Subcutaneous abdominal adipose tissue (tissue), 5 donors: ENCODE data around the gene KRT73.

Experiments
- H3K27ac ChIP-seq: one replicate; pipeline ENCODE4 v1.7.0; 2013; ENCODE audit warnings: low read depth, mild to moderate bottlenecking, inconsistent platforms, low read length, moderate library complexity
- H3K27me3 ChIP-seq, 5 donors: one replicate each; pipeline ENCODE4 v1.7.0; 2013; ENCODE audit warnings: low read length in 5 of 5, inconsistent platforms in 1 of 5; ENCODE audit not compliant: control insufficient read depth in 5 of 5, insufficient read depth in 4 of 5
- H3K36me3 ChIP-seq, 5 donors: one replicate each; pipeline ENCODE4 v1.7.0; 2013; ENCODE audit warnings: low read length in 5 of 5; ENCODE audit not compliant: control insufficient read depth in 5 of 5, insufficient read depth in 5 of 5
- H3K4me1 ChIP-seq, 5 donors: one replicate each; pipeline ENCODE4 v1.7.0; 2013; ENCODE audit warnings: low read length in 5 of 5, mild to moderate bottlenecking in 3 of 5, moderate library complexity in 1 of 5; ENCODE audit not compliant: control insufficient read depth in 5 of 5, insufficient read depth in 5 of 5
- H3K4me3 ChIP-seq, 5 donors: one replicate each; pipeline ENCODE4 v1.7.0; 2013; ENCODE audit warnings: low read length in 5 of 5, low read depth in 1 of 5
- H3K9ac ChIP-seq, 5 donors: one replicate each; pipeline ENCODE4 v1.7.0; 2013; ENCODE audit warnings: low read length in 5 of 5, mild to moderate bottlenecking in 4 of 5, moderate library complexity in 3 of 5
- H3K9me3 ChIP-seq, 5 donors: one replicate each; pipeline ENCODE4 v1.7.0; 2013; ENCODE audit warnings: low read length in 5 of 5; ENCODE audit not compliant: control insufficient read depth in 5 of 5
- donor health status: healthy.
- donor health status: healthy.
- donor health status: healthy.
- donor health status: healthy.
- donor health status: healthy.

Gene KRT73

DNA sequence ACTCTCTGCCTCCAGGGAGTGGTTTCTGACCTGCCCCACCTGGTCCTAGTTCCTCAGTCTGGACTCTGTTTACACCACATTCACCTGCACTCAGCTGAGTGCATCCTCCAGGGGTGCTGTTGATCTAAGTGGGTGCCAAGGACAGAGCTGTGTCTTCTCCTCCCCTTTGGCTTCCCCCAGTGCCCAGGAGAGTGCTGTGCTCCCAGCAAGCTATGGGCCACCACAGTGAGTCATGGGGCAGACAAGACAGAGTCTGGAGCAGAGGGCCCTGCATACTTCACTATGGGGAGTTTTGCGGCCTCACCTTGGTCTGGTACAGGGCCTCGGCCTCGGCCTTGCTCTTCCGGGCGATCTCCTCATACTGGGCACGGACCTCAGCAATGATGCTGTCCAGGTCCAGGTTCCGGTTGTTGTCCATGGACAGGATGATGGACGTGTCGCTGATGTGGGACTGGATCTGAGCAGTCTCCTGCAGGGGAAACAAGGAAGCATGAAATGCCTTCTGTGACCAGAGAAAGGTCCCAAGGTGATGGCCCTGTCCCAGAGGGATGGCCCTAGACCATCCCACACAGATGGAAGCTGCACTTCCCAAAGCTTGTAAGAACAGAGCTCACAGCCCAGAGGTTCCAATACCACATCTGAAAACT, 4.9 kb downstream of the KRT73 start:
- H3K36me3 ChIP-seq: no peaks in the 10 kb centered on the region
- H3K9me3 ChIP-seq: no peaks in the 10 kb centered on the region
- H3K27me3 ChIP-seq: peaks cover 8 to 31% (median 20%) of the 10 kb centered on the region in 5 donors
- H3K27ac ChIP-seq: no peak overlapping the region
- peaks cover 0 to 4% (median 0%) of the 10 kb centered on the region in 5 donors for H3K4me1 ChIP-seq
- no peak overlapping the region for H3K9ac ChIP-seq
- no peak overlapping the region for H3K4me3 ChIP-seq

DNA sequence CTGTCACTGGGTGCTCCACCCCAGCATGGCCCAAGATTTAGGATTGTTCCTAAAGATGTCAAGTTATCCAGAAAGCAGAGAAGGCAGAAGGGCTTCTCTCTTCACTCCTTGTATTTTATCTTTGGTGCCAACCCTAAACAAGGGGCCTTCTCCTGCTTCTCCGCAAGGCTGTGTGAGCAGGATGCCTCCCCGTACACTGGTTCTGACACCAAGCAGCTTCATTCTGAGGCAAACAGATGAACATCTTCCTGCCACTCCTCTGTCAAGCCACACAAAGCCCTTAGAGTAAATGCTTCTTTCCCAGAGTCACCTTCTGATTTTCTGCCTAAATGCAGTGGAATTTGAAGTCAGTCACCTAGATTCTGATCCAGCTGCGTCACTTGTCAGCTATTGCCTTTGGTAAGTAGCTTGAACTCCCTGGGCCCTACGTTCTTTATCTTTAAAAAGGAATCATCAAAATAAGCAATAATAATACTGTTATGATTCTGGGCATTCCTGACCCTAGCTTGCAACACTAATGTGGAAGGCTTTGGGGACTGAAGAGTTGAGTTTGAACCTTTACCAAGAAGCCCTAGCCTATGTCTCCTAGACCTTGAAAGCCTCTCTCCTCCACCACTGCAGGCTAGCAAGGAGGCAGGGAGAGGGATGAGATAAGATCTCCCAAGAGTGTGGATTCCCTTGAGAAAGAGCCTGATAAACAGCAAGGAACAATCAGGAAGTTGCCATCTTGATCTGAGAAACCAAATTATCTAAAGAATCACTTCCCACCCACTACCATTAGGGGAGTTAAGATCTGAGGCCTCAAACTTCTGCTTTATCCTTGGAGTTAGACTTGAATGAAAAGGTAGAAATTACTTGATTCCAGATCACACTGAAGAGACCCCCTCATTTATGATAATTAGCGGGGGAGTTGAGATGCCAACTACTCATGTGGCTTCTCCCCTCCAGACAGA, 5.7 kb downstream of the KRT73 start:
- Histone ChIP-seq H3K9me3 (no peaks in the 10 kb centered on the region), H3K27ac (no peak overlapping the region), H3K36me3 (no peaks in the 10 kb centered on the region), H3K4me1 (peaks cover 0 to 4% (median 0%) of the 10 kb centered on the region in 5 donors), H3K9ac (no peak overlapping the region), H3K4me3 (no peak overlapping the region), H3K27me3 (peaks cover 8 to 36% (median 20%) of the 10 kb centered on the region in 5 donors)

DNA sequence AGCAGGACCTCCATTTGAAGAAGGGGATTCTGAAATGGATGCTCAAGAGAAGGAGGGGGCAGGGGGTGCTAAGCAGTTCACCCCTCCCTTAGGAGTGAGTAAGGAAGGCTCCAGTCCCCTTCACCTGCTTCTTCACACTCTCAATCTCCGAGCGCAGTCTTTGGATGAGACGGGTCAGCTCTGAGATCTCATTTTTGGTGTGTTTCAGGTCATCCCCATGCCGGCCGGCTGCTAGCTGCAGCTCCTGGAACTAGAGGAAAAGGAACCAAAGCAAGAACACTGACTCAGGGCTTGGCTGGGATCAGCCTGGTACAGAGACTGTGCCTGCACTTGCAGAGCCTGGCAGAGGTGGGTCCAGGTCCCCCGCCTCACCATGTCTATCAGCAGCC, 7.3 kb downstream of the KRT73 start:
- peaks cover 8 to 30% (median 20%) of the 10 kb centered on the region in 5 donors for H3K27me3 ChIP-seq
- H3K9me3 ChIP-seq: no peaks in the 10 kb centered on the region
- no peak overlapping the region for H3K27ac ChIP-seq
- no peaks in the 10 kb centered on the region for H3K36me3 ChIP-seq
- H3K9ac ChIP-seq: no peak overlapping the region
- peaks cover 0 to 4% (median 0%) of the 10 kb centered on the region in 5 donors for H3K4me1 ChIP-seq
- H3K4me3 ChIP-seq: no peak overlapping the region

DNA sequence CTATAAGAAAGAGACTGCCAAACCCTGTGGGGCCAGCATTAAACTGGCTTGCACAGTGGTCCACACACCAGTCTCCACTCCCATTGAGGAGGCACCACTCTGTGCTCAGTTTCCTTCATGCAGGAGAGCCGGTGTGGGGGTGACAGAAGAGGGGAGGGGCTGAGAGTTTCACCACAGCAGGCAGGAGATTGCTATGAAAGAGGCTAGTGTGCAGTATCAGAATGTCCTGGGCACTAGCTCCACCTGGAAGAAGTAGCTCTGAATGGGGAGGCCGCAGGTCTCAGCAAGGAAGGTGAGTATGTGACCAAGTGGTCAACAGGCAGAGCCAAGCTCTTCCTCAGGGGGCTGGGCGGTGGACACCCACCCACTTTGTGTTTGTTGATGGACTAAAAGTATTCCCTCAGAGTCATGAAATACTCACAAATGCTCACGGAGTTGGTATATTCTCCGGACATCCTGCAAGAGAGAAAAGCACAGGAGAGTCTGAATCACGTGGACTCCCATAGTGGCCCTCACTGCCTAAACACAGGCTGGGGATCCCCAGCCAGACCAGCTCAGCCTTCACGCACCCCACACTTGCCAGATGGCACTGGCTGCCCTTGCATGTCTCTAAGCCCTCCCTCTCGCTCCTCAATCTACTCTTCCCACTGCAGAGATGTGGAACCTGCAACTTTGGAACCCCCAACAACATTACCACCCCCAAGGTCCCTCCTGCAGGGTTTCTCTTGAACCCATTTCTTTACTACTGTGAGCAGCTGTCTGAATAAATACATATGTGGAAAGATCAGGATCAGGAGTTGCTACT, 9.3 kb downstream of the KRT73 start:
- Histone ChIP-seq H3K9me3 (no peaks in the 10 kb centered on the region), H3K36me3 (no peaks in the 10 kb centered on the region), H3K27me3 (peaks cover 4 to 30% (median 16%) of the 10 kb centered on the region in 5 donors), H3K27ac (no peak overlapping the region), H3K4me1 (peaks cover 0 to 3% (median 0%) of the 10 kb centered on the region in 5 donors), H3K9ac (no peak overlapping the region), H3K4me3 (no peak overlapping the region)

DNA sequence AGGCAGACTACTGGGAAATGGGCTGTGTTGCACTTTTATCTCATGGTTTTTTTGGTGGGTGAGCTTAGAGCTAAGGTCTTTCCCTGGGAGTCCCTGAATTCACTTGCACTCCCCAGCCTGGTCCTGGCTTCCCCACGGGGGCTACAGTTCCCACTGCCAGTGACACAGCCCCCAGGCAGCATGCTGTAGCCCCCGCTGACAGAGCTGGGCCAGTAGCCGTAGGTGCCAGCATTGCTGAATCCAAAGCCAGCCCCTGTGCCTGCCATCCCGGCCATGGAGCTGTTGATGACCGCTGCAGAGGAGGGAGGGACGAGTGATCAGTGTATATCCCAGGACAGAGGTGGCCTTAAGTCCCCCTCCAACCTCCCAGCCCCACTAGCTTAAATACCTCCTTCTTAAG, 10.2 kb downstream of the KRT73 start:
- peaks cover 0 to 3% (median 0%) of the 10 kb centered on the region in 5 donors for H3K4me1 ChIP-seq
- no peaks in the 10 kb centered on the region for H3K9me3 ChIP-seq
- no peaks in the 10 kb centered on the region for H3K36me3 ChIP-seq
- H3K4me3 ChIP-seq: no peak overlapping the region
- no peak overlapping the region for H3K27ac ChIP-seq
- H3K27me3 ChIP-seq: peaks cover 4 to 30% (median 16%) of the 10 kb centered on the region in 5 donors
- no peak overlapping the region for H3K9ac ChIP-seq

DNA sequence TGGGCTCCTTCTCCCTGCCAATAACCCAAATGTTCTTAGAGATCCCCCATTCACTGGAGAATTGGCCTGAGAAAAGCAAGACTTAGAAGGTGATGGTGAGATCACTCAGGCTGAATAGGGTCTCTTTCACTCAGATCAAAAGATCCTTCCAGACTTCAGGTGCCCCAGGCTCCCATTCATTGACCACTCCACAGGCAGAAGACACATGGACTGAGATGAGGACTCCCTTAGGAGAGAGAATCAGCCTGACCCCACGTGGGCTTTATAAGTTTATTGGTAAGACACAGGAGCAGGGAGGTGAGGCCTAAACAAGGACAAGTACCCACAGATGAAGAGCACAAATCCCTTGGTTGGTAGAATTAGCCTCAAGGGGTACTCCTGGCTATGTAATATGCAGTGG, 11.0 kb downstream of the KRT73 start:
- H3K4me1 ChIP-seq: peaks cover 0 to 3% (median 0%) of the 10 kb centered on the region in 5 donors
- H3K36me3 ChIP-seq: no peaks in the 10 kb centered on the region
- H3K9ac ChIP-seq: no peak overlapping the region
- no peak overlapping the region for H3K4me3 ChIP-seq
- H3K9me3 ChIP-seq: no peaks in the 10 kb centered on the region
- H3K27ac ChIP-seq: no peak overlapping the region
- peaks cover 5 to 35% (median 21%) of the 10 kb centered on the region in 5 donors for H3K27me3 ChIP-seq

DNA sequence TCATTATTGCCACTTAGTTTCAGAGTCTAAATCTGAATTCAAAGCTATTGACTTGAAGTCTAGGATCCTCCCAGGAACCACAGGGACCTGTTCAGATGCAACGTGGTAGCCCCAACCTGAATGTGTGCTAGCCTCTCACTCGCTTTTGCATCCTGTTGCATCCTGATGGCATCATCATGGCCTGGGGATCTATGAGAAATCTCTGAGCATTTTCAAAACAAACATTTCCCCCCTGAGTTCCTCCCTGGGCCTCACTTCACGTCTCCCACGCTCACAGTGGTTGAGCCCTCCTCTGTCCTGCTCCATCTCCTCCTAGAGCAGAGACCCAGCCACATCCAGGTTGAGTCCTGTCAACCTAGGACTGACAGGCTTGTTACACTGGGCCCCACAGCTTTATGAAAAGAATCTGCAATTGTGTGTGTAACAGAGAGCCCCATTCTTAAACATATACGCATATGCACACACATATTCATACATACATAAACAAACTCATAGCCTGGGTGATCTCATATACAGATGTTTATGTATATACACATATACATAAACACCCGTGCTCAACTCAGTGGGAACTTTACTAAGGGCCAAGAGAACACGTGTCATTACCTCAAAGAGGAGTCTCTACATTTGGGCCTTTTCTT, 11.7 kb downstream of the KRT73 start:
- Histone ChIP-seq H3K27me3 (peaks cover 11 to 37% (median 22%) of the 10 kb centered on the region in 5 donors), H3K9me3 (no peaks in the 10 kb centered on the region), H3K4me3 (no peak overlapping the region), H3K27ac (no peak overlapping the region), H3K9ac (no peak overlapping the region), H3K4me1 (peaks cover 0 to 3% (median 0%) of the 10 kb centered on the region in 5 donors), H3K36me3 (no peaks in the 10 kb centered on the region)

DNA sequence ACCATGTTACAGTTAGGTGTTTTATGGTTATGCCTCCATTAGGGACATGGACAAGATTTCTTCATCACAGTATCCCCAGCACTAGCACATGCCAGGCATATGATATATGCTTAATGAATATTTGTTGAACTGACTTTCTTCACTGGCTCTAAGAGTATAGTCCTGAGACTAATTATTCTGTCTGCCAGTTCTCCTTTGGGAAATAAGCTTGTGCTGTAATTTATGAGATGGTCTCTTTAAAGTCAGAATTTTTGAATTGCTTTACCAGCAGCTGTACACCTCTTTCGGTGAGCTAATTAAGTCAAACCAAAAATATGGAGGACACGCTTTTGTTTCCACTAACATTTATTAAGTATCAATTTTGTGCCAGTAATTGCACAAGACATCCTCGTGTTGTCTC, 12.3 kb downstream of the KRT73 start:
- Histone ChIP-seq H3K4me1 (peaks cover 0 to 3% (median 0%) of the 10 kb centered on the region in 5 donors), H3K9me3 (no peaks in the 10 kb centered on the region), H3K27ac (no peak overlapping the region), H3K4me3 (no peak overlapping the region), H3K9ac (no peak overlapping the region), H3K36me3 (no peaks in the 10 kb centered on the region), H3K27me3 (peaks cover 17 to 39% (median 24%) of the 10 kb centered on the region in 5 donors)

DNA sequence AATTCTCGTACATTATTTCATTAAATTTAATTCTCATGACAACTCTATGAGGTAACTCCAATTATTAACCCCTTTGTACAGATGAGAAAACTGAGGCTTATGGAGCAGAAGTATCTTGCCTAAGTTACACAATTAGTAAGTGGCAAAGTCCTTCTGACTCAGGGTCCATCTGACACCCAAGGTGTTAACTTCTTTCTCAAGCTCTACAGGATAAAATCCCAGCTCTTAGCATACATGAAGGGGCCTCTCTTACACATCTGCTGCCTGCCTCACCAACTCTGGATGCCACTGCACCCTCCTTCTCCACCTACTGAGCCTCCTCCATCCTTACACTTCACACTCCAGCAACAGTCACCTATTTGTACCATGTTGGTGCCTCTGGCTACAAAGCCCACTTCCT, 12.8 kb downstream of the KRT73 start:
- H3K9me3 ChIP-seq: no peaks in the 10 kb centered on the region
- H3K36me3 ChIP-seq: no peaks in the 10 kb centered on the region
- H3K4me1 ChIP-seq: peaks cover 0 to 3% (median 0%) of the 10 kb centered on the region in 5 donors
- H3K27ac ChIP-seq: no peak overlapping the region
- no peak overlapping the region for H3K4me3 ChIP-seq
- peaks cover 20 to 39% (median 25%) of the 10 kb centered on the region in 5 donors for H3K27me3 ChIP-seq
- no peak overlapping the region for H3K9ac ChIP-seq
